ENCODE results near the gene SKAP1. TPM values are rescaled to one million over a fixed set of nuclear protein-coding genes. Genes with fewer than 3 reads are reported as not detected.

The SKAP1 gene
- total and polyA plus RNA-seq, 2 of the 13 experiments (the other 11 are each of a cell fraction or from before 2014, with no cell fraction given) = 0.21 TPM; not detected in 1

DNA sequence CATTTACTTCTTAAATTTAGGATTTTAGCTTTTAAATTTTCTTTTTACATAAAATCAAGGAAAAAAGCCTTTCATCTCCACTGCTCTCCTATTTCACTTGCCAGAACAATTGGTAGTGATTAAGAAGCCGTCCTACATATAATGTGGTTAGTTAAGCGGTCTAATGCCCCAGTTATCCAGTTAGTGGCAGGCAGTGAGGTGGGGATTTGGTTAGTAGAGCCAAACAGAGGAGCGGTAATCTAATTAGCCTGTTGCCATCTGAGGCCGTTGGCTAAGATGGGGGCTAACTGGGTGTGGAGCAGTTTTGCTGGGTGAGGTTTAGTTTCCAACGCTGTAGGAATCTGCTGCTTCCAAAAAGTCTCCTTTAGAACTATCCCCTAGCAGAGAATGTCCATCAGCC, 300.0 kb downstream of the SKAP1 start:
- TF ChIP-seq ZNF879 (CRISPR knock-in tag; IDR thresholded peaks at IDR 0.05) (no peak), U2AF2 (IDR thresholded peaks at IDR 0.05; ENCODE audit: low read depth, low read length) (no peak), TGIF2 (CRISPR knock-in tag; IDR thresholded peaks at IDR 0.05) (no peak), NFYB (CRISPR knock-in tag; IDR thresholded peaks at IDR 0.05) (no peak), POLR2G (IDR thresholded peaks at IDR 0.05; ENCODE audit: low read depth, low read length) (no peak), MBNL3 (CRISPR knock-in tag; conservative IDR thresholded peaks at IDR 0.05) (no peak), TBP (CRISPR knock-in tag; IDR thresholded peaks at IDR 0.05) (no peak), ZNF543 (CRISPR knock-in tag; IDR thresholded peaks at IDR 0.05) (no peak)
- TF ChIP-seq, protein P1, sequence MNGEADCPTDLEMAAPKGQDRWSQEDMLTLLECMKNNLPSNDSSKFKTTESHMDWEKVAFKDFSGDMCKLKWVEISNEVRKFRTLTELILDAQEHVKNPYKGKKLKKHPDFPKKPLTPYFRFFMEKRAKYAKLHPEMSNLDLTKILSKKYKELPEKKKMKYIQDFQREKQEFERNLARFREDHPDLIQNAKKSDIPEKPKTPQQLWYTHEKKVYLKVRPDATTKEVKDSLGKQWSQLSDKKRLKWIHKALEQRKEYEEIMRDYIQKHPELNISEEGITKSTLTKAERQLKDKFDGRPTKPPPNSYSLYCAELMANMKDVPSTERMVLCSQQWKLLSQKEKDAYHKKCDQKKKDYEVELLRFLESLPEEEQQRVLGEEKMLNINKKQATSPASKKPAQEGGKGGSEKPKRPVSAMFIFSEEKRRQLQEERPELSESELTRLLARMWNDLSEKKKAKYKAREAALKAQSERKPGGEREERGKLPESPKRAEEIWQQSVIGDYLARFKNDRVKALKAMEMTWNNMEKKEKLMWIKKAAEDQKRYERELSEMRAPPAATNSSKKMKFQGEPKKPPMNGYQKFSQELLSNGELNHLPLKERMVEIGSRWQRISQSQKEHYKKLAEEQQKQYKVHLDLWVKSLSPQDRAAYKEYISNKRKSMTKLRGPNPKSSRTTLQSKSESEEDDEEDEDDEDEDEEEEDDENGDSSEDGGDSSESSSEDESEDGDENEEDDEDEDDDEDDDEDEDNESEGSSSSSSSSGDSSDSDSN (CRISPR knock-in tag; IDR thresholded peaks at IDR 0.05) = no peak
- Histone ChIP-seq H3K79me2 (ENCODE audit: insufficient read depth, low read length) (no peaks in the 10 kb centered on the region), H3K27ac (ENCODE audit: extremely low read length, insufficient read depth, low read length) (no peak overlapping the region), H3K27me3 (ENCODE audit: control insufficient read depth in 1 of 2, insufficient read depth in 2 of 2, low read length in 2 of 2) (peaks cover 0 to 6% of the 10 kb centered on the region in 2 experiments; a peak in 1 of 5 replicates), H3K9me3 (ENCODE audit: low read length) (no peaks in the 10 kb centered on the region), H3K9ac (ENCODE audit: insufficient read depth, low read depth, low read length) (no peak overlapping the region), H3K4me1 (ENCODE audit: insufficient read depth, low read length) (no peaks in the 10 kb centered on the region), H3K4me2 (ENCODE audit: low read depth, low read length) (no peak overlapping the region), H3K36me3 (replicated peaks in 1 of 2; ENCODE audit: control insufficient read depth in 1 of 2, insufficient read depth in 2 of 2, low read length in 2 of 2) (no peaks in the 10 kb centered on the region), H4K20me1 (ENCODE audit: insufficient read depth, low read length) (no peaks in the 10 kb centered on the region), H2AFZ (ENCODE audit: low read length) (no peak overlapping the region), H3K4me3 (replicated peaks in 1 of 3; ENCODE audit: insufficient read depth in 1 of 3, low read depth in 2 of 3, low read length in 3 of 3) (no peak overlapping the region)
- POLR2A ChIA-PET = interaction anchor here (0.9 kb wide), 1 partner anchor 105 kb away, joined by 3 read pairs; no protein-coding TSS in a partner anchor
- WGBS (ENCODE audit: low lambda C conversion rate) = 55% methylated on average over 5 of the region's 5 CpGs
- CTCF ChIA-PET (ENCODE audit: low intra/inter-chr PET ratio, low total read pairs) = interaction anchor here (2.1 to 3.0 kb wide), 2 partner anchors 50 to 104 kb away, joined by 31 to 42 read pairs; no protein-coding TSS in a partner anchor
- FAIRE-seq (no peak), DNase-seq (ENCODE audit: low spot score) (no peak), ATAC-seq (no peak)
- in situ Hi-C loops (cut with HindIII; ENCODE audit: extremely low pct_ligation_motif_present, low pct_unique_long_range_greater_than_20kb) = loop anchor here (5.0 kb wide), 2 partner anchors 48 to 103 kb away; no protein-coding TSS in a partner anchor
- intact Hi-C loops (cut with micrococcal nuclease; ENCODE audit: unreplicated experiment) = no loop called here
- no TSS peak for BruUV-seq (replicated peaks)

All from HepG2 (cell line).